Colonic mucosa (tissue), 4 donors: Measurements from ENCODE around the gene PPP2CA. TPM values are rescaled to one million over a fixed set of nuclear protein-coding genes. Genes with fewer than 3 reads are reported as not detected.

ENCODE experiments used
- DNase-seq: peaks from one replicate; pipeline ENCODE4 v3.0.0-alpha.2; 2020
- H3K27ac ChIP-seq: fragments of 200-600 bp; one replicate; pipeline ENCODE4 v1.8.0; 2021
- H3K27me3 ChIP-seq: fragments of 200-600 bp; one replicate; pipeline ENCODE4 v1.8.0; 2021
- H3K36me3 ChIP-seq: fragments of 200-600 bp; one replicate; pipeline ENCODE4 v1.8.0; 2021
- H3K4me1 ChIP-seq: fragments of 200-600 bp; one replicate; pipeline ENCODE4 v1.8.0; 2021; ENCODE audit warnings: mild to moderate bottlenecking
- H3K4me3 ChIP-seq: fragments of 200-600 bp; one replicate; pipeline ENCODE4 v1.8.0; 2021
- H3K9ac ChIP-seq, 2 donors: one replicate each; pipeline ENCODE4 v1.7.0; 2013; ENCODE audit warnings: control low read depth in 2 of 2, low read depth in 2 of 2, low read length in 2 of 2
- H3K9me3 ChIP-seq: fragments of 200-600 bp; one replicate; pipeline ENCODE4 v1.8.0; 2021
- CTCF ChIP-seq: fragments of 200-600 bp; IDR thresholded peaks from one replicate; pipeline ENCODE4 v1.8.0; 2022; ENCODE audit warnings: antibody characterized with exemption, mild to moderate bottlenecking
- intact Hi-C: fragments of 100-400 bp; cut with DNase I; formaldehyde crosslinking; loops from one replicate; pipeline ENCODE4 v1.14.1; 2022
- total RNA-seq, 2 donors: library from RNA; stranded (reverse); fragmentation: NEBNext Ultra II Directional in 1 of 2; extraction: Animal tissue kit (Norgen Biotek cat#: 25700) in 1 of 2; gene quantifications; one replicate each; pipeline ENCODE4 v1.2.1, GENCODE V29; 2021
- donor health status: healthy.
- donor health status: DM: no; HTN: no; CAD: no.
- donor health status: DM: no; HTN: no; CAD: no.

The PPP2CA gene
- total RNA-seq, 2 donors from 2014 or later = 147 to 150 TPM

DNA sequence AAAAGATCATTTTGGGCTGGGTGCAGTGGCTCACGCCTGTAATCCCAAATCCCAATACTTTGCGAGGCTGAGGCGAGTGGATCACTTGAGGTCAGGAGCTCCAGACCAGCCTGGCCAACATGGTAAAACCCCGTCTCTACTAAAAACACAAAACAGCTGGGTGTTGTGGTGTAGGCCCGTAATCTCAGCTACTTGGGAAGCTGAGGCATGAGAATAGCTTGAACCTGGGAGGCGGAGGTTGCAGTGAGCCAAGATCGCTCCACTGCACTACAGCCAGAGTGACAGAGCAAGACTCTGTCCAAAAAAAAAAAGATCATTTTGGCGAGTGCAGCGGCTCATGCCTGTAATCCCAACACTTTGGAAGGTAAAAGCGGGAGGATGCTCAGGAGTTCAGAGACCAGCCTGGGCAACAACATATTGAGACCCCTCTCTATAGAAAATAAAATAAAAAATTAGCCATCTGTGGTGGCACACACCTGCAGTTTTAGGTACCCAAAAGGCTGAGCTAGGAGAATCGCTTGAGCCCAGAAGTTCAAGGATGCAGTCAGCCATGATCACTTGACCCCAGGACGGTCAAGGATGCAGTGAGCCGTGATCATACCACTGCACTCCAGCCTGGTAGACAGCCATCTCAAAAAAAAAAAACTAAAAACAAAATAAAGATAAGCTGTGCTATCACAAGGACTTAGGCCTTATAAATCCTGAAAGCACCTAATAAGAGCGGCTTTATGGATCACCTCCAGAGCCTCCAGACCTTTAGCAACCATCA, 16.2 kb downstream of the PPP2CA start:
- H3K27me3 ChIP-seq = no peaks in the 10 kb centered on the region
- no peak overlapping the region for H3K4me3 ChIP-seq
- H3K9ac ChIP-seq = no peak overlapping the region
- no peaks in the 10 kb centered on the region for H3K9me3 ChIP-seq
- intact Hi-C loops = no loop called here
- no peak for DNase-seq
- H3K27ac ChIP-seq = no peak overlapping the region
- peaks cover 8% of the 10 kb centered on the region for H3K4me1 ChIP-seq
- no peaks in the 10 kb centered on the region for H3K36me3 ChIP-seq
- no peak for TF ChIP-seq CTCF

DNA sequence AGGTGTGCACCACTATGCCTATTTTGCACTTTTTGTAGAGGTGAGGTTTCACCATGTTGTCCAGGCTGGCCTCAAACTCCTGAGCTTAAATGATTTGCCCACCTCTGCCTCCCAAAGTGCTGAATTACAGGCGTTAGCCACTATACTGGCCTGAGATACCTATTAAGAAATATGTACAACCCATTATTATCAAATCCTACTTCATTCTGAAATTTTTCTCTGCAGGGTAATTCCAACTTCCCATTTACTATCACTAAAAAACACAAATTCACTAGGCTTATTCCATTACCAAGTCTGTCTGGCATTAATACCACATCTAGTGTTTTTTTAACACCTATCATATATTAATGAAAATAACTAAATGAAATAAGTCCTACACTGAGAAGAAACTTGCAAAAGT, 18.2 kb downstream of the PPP2CA start:
- Histone ChIP-seq H3K9ac (no peak overlapping the region), H3K27me3 (no peaks in the 10 kb centered on the region), H3K27ac (no peak overlapping the region), H3K4me1 (peaks cover 8% of the 10 kb centered on the region), H3K4me3 (no peak overlapping the region), H3K36me3 (no peaks in the 10 kb centered on the region), H3K9me3 (no peaks in the 10 kb centered on the region)
- intact Hi-C loops = no loop called here
- no peak for TF ChIP-seq CTCF
- no peak for DNase-seq

DNA sequence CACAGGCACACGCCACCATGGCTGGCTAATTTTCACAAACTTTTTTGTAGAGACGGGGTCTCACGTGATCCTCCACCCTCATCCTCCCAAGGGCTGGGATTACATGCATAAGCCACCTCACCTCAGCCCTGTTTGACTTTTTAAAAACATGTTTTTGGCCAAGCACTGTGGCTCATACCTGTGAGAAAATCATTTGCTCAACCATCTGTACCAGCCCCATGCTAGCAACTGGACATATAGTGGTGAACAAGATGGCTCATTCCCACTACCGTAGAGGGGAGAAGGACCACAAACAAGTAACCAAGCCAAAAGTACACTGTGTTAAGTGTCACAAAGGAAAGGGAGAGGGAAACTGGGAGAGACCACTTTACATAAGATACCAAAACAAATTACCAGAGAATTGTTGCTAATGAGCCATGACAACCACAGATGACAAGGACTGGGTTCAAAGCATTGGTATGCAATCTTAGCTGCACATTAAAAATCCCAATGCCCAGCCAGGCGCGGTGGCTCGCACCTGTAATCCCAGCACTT, 19.2 kb downstream of the PPP2CA start:
- DNase-seq = no peak
- Histone ChIP-seq H3K36me3 (peaks cover 2% of the 10 kb centered on the region), H3K27me3 (no peaks in the 10 kb centered on the region), H3K4me3 (no peak overlapping the region), H3K9ac (no peak overlapping the region), H3K4me1 (peaks cover 8% of the 10 kb centered on the region), H3K27ac (no peak overlapping the region), H3K9me3 (no peaks in the 10 kb centered on the region)
- intact Hi-C loops = no loop called here
- TF ChIP-seq CTCF = no peak

DNA sequence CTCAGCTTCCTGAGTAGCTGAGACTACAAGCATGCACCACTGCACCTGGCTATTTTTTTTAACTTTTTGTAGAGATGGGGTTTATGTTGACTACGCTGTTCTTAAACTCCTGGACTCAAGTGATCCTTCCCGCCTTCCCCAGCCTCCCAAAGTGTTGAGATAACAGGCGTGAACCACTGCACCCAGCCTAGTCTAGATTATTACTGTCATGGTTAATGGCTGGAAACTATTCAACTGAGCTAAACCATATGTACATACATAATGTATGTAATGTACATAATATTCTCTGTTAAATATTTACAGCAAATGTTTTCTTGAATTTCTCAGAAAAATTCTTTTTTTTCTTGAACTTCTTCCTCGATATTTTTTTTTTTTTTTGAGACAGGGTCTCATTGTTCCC, 21.3 kb downstream of the PPP2CA start:
- Histone ChIP-seq H3K27ac (no peak overlapping the region), H3K27me3 (no peaks in the 10 kb centered on the region), H3K4me3 (no peak overlapping the region), H3K9me3 (no peaks in the 10 kb centered on the region), H3K4me1 (peaks cover 6% of the 10 kb centered on the region), H3K36me3 (peaks cover 16% of the 10 kb centered on the region), H3K9ac (no peak overlapping the region)
- intact Hi-C loops = no loop called here
- DNase-seq = no peak
- TF ChIP-seq CTCF = no peak

DNA sequence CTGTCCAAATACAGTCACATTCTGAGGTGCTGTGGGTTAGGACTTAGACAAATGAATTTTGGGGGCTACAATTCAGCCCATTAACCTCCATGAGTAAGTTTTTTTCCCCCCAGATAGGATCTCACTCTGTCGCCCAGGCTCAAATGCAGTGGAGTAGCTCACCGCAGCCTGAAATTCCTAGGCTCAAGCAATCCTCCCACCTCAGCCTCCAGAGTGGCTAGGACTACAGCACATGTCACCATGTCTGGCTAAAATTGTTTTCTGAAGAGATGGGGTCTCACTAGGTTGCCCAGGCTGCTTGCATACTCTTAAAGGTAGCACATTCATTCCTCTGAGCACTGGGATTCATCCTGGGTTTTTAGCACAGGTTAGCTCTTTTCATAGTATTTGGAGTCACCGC, 22.2 kb downstream of the PPP2CA start:
- Histone ChIP-seq H3K4me3 (no peak overlapping the region), H3K27me3 (no peaks in the 10 kb centered on the region), H3K9me3 (no peaks in the 10 kb centered on the region), H3K27ac (no peak overlapping the region), H3K9ac (no peak overlapping the region), H3K4me1 (no peaks in the 10 kb centered on the region), H3K36me3 (peaks cover 19% of the 10 kb centered on the region)
- no peak for DNase-seq
- intact Hi-C loops = no loop called here
- no peak for TF ChIP-seq CTCF
